GM10847 (cell line): Measurements from ENCODE around the gene FIGN.

Source experiments
- POLR2A ChIP-seq: IDR thresholded peaks from 2 replicates; pipeline ENCODE4 v1.6.1; 2011; ENCODE audit not compliant: insufficient read length; ENCODE audit errors: extremely low read depth

Gene FIGN

DNA sequence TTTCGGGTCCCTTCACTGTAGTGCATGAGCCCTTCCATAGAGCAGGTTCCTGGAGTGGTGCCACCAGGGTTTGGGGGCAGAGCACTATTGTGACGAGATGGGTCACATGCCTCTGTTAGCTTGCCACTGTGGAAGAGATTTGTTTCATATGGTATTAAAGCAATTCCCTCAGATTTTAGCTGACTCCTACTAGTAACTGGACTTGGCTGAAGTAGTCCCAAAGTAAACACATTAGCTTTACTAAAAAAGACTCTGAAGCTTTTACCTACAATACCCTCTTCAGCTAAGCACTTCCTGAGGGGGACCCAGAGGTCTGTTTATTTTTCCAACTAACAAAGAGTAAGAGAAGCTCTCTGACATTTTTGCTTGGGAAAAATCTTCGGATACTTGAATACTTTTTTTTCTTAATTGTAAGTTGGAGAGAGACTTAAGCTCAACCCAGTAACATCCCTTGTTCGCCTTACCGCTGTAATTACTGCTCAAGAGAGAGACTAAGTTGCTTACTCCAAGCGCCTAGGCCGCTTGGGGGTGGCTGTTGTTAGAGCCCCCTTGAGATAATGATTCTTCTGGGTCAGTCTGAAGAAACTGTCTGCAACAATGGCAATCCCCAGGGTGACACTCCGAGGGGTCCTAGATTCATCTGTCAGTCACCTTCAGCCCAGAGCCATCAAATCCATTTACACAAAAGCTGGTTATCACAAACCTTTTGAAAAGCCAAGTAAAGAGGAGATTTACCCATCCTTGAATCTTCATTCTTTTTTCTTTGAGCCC, 177.4 kb downstream of the FIGN start:
- TF ChIP-seq POLR2A, result no peak

DNA sequence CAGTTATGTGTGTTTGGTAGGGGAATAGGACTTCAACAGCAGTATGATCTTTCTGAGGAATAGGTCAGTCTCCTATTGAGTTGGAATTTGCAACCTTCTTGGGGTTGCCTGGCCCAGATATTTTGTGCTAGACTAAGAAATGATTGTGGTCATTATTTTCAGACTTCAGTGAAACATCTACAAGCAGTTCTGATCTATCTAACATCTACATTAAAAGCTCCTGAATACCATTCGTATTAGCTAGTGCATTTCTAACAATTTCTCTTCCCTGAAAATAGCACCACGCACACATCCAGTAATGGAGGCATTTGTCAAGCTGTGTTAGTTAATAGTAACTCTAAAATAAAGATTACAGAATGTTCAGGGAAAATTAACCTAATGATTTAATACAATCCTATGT, 179.3 kb downstream of the FIGN start:
- no peak for TF ChIP-seq POLR2A

GRCh38 chr2:163554864-163555263, 180.9 kb downstream of the FIGN start:
- TF ChIP-seq POLR2A, result no peak

DNA sequence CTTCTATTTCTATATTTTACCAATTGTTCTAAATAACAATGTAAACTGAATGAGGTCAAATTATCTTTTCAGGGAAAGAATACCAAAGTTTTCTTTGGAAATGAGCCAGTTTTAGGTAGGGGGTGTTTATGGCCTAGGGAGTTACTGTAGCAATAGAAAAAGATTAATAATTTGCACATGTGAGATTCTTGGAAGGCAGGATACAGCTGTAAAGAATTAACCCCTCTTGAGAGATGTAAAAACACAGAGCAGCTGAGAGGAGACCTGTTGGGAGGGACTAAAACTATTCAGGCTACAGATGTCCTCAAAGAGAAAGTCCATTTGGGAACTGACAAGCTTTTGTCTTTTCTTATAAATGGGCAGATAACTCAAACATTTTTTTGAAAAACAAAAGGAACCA, 182.2 kb downstream of the FIGN start:
- no peak for TF ChIP-seq POLR2A

DNA sequence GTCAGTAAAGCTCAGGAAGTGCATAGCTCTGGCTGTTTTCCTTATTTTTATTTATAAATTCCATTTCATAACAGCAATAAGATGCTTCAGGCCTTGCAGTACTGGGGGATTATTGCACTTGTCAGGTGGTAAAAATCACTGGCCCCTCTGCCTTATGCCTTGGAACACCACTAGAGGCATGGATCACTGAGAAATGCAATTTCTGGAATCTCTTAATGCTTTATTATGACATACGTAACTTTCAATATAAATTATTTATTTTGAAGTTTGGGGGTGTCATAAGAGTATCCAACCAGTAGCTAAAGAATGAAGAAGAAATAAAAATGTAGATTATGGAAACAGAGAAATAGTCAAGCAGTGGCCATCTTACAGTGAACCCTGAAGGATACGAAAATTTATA, 183.1 kb downstream of the FIGN start:
- no peak for TF ChIP-seq POLR2A

DNA sequence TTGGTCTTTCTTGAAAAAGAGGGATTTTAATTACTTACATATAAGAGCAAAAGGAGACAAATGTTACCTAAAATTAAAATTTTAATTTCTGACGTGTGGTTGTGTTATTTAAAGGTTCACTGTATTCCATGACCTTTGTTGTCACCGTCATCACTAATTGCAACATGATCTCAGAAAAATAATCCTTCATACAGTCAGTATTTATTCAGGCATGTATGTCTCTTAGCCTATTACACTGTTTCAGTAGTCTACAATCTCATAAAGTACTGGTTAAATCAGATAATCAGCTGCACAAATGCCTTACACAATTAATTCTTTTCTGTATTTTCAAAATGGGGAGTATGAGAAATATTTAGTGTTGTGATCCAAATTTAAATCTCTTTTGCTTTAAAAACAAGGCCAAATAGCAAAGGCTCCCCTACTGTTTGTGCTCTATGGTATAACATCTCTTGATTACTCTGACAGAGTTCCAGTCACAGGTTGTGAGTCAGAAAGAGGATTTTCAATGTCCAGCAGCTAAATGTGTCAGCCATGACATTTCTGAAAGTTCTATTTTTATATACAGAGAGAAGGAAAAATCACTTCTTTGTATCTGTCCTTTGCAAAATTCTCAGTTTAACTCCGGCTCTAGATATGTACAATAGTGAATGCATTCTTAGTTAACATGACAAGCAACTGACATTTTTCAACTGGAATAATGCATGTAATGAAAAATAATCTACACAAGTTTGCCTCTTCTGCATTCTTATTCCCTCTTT, 184.0 kb downstream of the FIGN start:
- no peak for TF ChIP-seq POLR2A

DNA sequence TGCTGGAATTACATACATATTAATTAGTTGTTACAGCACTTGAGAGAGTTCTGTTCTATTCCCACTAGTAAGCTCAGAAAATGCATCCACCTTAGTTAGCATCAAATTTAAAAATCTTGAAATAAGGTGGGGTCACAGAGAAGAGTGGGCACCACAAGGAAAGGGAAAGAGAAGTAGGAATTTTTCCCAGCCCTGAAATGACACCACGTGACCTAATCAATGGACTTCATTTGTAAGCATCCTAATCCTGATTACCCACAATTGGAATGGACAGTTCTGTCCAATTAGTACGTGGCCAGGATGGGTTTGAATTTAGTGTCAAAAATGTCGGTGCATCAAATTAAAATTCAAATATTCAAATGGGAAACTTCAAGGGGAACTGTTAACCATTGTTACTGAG, 186.8 kb downstream of the FIGN start:
- no peak for TF ChIP-seq POLR2A
